Stimulated activated CD4-positive, alpha-beta T cell treated with anti-CD3 and anti-CD28 coated beads, Interleukin-1b, Interleukin-23, amount 100 ng/mL, for 24 hours (primary cell): ENCODE results near the gene PCDHA13.
"Not testable (repeated sequence)": the region's sequence is repeated elsewhere in the genome, so short reads cannot be mapped to it uniquely, and the experiment has no call there.

Experiments
- DNase-seq, 4 experiments: peaks; one replicate each; pipeline ENCODE4 v3.0.0-alpha.2; 2020; ENCODE audit warnings: low read depth in 4 of 4, low spot score in 1 of 4

Gene PCDHA13

DNA sequence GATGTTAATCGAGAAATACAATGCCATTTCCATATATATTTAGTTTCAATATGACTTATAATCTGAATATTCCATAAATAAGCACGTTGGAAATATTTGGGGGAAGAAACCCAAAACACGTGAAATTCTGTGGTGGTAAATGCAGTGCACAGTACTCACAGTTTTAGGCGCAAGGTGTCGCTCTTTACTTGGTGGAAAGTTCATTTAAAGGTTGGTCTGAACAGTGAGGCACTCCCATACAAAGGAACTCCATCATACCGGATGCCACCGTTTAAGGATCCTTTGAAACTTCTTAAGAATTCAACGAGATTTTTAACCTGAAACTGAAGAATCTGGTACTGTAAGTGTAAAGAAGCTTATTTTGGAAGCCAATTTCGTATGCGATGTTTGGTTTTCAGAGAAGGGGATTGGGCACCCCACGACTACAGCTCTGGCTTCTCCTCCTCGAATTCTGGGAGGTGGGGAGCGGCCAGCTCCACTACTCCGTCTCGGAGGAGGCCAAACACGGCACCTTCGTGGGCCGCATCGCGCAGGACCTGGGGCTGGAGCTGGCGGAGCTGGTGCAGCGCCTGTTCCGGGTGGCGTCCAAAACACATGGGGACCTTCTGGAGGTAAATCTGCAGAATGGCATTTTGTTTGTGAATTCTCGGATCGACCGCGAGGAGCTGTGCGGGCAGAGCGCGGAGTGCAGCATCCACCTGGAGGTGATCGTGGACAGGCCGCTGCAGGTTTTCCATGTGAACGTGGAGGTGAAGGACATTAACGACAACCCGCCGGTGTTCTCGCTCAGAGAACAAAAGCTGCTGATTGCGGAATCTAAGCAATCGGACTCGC, 13.0 kb upstream of the PCDHA13 start, which contains the start of gene PCDHA11:
TSS of gene PCDHA11 (plus strand) at position 237 of the 834 bp plus-strand sequence. CDS start at position 384, 147 bp downstream.
- DNase-seq, result no peak

DNA sequence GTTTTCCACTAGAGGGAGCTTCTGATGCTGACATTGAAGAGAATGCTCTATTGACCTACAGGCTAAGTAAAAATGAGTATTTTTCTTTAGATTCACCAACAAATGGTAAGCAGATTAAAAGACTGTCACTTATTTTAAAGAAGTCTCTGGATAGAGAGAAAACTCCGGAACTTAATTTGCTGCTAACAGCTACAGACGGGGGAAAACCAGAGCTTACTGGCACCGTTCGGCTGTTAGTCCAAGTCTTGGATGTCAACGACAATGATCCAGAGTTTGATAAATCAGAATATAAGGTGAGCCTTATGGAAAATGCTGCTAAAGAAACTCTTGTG, 12.4 kb upstream of the PCDHA13 start:
- no peak for DNase-seq

DNA sequence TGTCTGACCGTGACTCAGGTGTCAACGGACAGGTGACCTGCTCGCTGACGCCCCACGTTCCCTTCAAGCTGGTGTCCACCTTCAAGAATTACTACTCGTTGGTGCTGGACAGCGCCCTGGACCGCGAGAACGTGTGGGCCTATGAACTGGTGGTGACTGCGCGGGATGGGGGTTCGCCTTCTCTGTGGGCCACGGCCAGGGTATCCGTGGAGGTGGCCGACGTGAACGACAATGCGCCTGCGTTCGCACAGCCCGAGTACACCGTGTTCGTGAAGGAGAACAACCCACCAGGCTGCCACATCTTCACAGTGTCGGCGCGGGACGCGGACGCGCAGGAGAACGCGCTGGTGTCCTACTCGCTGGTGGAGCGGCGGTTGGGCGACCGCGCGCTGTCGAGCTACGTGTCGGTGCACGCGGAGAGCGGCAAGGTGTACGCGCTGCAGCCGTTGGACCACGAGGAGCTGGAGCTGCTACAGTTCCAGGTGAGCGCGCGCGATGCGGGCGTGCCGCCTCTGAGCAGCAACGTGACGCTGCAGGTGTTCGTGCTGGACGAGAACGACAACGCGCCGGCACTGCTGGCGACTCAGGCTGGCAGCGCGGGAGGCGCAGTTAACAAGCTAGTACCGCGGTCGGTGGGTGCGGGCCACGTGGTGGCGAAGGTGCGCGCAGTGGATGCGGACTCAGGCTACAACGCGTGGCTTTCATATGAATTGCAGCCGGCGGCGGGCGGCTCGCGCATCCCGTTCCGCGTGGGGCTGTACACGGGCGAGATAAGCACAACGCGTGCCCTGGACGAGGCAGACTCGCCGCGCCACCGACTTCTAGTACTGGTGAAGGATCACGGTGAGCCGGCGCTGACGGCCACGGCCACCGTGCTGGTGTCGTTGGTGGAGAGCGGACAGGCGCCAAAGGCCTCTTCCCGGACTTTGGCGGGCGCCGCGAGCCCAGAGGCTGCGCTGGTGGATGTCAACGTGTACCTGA, 11.4 kb upstream of the PCDHA13 start:
- DNase-seq, result no peak

DNA sequence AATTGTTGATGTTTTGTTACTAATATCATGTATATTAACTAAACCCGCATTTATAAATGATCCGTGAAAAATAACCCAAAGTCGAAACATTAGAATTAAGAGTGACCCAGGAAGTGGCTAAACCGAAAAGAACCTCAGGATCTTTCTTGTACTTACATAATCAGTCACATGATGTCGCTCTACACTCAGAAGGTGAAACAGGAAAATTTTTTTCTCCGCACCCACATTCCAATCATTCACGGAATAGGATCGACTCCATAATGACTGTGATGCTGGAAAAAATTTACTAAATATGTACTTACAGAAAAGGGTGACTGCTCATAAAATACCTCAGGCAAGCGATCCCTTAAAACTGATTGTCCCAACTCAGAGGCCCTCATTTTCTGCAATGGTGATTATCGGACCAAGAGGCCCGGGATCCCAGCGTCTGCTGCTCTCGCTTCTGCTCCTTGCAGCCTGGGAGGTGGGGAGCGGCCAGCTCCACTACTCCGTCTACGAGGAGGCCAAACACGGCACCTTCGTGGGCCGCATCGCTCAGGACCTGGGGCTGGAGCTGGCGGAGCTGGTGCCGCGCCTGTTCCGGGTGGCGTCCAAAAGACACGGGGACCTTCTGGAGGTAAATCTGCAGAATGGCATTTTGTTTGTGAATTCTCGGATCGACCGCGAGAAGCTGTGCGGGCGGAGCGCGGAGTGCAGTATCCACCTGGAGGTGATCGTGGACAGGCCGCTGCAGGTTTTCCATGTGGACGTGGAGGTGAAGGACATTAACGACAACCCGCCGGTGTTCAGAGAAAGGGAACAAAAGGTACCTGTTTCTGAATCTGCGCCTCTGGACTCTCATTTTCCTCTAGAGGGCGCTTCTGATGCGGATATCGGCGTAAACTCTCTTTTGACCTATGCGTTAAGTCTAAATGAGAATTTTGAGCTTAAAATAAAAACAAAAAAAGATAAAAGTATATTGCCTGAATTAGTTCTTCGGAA, 6.5 kb upstream of the PCDHA13 start, which contains the start of gene PCDHA12:
TSS of gene PCDHA12 (plus strand) at position 224 of the 981 bp plus-strand sequence. CDS start at position 389, 165 bp downstream.
- DNase-seq, result no peak

DNA sequence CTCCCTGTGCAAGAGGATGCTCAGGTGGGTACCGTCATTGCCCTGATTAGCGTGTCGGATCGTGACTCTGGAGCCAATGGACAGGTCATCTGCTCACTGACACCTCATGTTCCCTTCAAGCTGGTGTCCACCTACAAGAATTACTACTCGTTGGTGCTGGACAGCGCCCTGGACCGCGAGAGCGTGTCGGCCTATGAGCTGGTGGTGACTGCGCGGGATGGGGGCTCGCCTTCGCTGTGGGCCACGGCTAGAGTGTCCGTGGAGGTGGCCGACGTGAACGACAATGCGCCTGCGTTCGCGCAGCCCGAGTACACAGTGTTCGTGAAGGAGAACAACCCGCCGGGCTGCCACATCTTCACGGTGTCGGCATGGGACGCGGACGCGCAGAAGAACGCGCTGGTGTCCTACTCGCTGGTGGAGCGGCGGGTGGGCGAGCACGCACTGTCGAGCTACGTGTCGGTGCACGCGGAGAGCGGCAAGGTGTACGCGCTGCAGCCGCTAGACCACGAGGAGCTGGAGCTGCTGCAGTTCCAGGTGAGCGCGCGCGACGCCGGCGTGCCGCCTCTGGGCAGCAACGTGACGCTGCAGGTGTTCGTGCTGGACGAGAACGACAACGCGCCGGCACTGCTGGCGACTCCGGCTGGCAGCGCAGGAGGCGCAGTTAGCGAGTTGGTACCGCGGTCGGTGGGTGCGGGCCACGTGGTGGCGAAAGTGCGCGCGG, 5.2 kb upstream of the PCDHA13 start:
- DNase-seq, result not testable (repeated sequence)

DNA sequence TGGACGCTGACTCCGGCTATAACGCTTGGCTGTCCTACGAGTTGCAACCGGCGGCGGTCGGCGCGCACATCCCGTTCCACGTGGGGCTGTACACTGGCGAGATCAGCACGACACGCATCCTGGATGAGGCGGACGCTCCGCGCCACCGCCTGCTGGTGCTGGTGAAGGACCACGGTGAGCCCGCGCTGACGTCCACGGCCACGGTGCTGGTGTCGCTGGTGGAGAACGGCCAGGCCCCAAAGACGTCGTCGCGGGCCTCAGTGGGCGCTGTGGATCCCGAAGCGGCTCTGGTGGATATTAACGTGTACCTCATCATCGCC, 4.7 kb upstream of the PCDHA13 start:
- no peak for DNase-seq

DNA sequence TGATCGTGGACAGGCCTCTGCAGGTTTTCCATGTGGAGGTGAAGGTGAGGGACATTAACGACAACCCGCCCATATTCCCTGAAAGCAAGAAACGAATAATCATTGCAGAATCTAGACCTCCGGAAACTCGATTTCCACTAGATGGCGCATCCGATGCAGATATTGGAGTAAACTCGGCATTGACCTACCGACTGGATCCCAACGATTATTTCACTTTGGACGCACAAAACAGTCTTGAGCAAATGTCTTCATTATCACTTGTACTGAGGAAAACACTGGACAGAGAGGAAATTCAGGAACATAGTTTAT, 621 bp downstream of the PCDHA13 start:
- DNase-seq, result no peak

DNA sequence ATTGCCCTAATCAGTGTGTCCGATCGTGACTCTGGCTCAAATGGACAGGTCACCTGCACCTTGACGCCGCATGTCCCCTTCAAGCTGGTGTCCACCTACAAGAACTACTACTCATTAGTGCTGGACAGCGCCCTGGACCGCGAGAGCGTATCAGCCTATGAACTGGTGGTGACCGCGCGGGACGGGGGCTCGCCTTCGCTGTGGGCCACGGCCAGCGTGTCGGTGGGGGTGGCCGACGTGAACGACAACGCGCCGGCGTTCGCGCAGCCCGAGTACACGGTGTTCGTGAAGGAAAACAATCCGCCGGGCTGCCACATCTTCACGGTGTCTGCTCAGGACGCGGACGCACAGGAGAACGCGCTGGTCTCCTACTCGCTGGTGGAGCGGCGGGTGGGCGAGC, 1.4 kb downstream of the PCDHA13 start:
- no peak for DNase-seq

DNA sequence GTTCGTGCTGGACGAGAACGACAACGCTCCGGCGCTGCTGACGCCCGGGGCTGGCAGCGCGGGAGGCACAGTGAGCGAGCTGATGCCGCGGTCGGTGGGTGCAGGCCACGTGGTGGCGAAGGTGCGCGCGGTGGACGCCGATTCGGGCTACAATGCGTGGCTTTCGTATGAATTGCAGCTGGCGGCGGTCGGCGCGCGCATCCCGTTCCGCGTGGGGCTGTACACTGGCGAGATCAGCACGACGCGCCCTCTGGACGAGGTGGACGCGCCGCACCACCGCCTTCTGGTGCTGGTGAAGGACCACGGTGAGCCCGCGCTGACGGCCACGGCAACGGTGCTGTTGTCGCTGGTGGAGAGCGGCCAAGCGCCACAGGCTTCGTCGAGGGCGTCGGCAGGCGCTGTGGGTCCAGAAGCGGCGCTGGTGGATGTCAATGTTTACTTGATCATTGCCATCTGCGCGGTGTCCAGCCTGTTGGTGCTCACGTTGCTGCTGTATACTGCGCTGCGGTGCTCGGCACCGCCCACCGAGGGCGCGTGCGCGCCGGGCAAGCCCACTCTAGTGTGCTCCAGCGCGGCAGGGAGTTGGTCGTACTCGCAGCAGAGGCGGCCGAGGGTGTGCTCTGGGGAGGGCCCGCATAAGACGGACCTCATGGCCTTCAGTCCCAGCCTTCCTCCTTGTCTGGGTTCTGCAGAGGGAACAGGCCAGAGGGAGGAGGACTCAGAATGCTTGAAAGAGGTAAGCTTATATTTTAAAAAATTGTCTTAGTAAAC, 2.2 kb downstream of the PCDHA13 start:
- no peak for DNase-seq

DNA sequence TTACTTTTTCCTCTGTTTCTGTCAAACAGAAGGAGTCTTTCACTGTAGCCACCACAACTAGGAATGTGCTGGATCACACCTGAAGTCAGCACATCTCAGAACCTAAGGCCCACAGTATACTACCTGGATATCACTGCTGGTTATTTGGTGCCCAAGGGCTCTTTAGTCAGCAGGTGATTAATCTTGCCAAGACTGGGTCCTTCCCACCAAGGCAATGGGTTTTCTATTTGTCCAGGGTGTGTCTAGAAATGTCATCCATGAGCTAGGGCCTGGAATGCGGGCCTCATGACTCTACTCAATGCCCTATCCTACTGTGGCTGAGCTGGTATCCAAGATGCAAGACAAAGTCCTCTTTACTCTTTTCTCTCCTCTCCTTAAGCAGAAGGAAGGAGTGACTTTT, 34.4 kb downstream of the PCDHA13 start:
- DNase-seq, result no peak

DNA sequence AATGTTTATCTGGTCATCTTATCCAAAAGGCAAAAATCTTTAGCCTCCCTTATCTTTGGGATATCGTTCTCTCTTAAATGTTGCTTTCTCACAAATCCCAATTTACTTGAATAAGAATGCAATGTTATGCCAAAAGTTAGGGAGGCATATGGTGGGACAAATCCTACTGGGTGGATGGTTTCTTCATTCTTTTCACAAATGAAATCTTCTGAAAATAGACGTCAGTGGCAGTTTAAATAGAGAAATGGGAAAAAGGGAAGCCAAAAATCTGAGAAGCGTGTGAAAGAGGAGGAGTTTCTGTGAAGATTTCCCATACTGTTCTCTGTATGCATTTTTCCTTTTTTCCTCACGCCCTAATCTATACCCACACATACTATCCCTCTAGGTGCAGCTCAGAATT, 41.7 kb downstream of the PCDHA13 start:
- no peak for DNase-seq

DNA sequence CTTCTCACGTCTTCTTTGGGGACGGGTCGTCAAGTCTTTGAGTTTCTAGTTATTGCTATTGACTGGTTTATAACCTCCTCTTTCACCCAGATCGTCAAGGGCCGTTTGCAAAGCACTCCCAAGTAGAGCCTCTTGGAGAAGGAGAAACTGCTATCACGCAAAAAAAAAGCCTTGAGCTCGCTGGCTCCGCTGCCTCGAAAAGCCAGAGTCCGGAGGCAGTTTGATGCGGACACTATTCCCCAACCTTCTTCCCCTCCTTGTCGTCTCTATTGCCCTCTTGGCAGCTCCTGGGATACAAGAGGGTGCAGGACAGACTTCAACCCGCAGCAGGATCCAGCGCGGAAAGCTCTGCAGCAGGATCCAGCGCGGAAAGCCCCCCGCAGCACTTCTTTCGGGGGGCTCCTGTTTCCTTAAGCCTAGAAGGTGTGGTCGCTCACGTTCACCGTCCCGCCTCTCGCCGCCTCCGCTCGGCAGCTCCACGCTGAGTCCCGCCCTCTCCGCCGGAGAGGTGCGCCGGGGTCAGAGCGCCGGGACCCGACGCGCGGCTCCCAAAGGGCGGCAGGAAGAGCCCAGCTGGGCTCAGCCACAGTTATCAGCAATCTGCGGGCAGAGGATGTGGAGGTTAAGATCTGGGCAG, 44.0 kb downstream of the PCDHA13 start, which contains the start of gene PCDHAC1:
TSS of gene PCDHAC1 (plus strand) at position 494 of the 637 bp plus-strand sequence. CDS start 594 bp downstream, outside the sequence.
- DNase-seq, result no peak

DNA sequence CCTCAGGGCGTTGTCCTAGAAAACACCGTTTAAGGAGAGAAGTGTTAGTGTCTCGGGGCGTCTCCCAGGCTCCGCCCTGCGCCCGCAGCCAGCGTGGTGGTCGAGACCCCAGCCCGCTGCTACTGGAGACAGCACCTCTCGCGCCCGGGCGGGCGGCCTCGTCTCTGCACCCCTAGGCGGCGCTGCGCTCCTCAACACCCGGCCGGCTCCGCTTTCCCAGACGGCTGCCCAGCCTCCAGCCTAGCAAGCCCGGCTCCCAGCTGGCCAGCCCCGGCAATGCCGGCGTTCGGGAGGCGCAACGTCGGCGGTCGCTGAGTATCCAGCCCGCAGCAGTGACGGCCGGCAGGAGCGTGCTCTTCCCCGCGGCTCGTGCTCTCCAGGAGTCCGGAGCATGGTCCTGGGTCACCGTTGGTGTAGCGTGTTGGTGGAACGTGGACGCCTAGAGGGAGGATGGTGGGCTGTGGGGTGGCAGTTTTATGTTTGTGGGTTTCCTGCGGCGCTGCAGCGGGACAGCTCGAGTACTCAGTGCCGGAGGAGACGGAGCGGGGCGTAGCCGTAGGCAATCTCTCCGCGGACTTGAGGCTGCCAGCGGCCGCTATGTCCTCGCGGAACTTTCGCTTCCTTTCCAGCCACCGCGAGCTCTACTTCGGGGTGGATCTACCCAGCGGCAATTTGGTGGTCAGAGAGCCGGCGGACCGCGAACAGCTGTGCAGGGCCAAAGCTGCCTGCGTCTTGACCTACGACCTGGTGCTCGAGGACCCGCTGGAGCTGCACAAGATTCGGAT, 44.7 kb downstream of the PCDHA13 start:
- peak in 3 of 4 experiments; percentile 1 to 30 (median 5) for DNase-seq

DNA sequence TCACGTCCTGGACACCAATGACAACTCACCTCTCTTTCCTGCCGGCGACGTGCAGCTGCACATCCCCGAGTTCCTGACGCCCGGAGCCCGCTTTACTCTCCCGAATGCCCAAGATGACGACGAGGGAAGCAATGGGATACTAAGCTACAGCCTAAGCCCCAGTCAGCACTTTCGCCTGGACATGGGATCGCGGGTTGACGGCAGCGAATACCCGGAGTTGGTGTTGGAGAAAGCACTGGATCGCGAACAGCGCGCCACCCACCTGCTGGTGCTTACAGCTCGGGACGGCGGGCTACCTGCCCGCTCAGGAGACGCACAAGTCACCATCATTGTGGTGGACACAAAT, 45.3 kb downstream of the PCDHA13 start:
- no peak for DNase-seq
